HG03354 (cell line): Measurements from ENCODE around the gene IZUMO3.
"Not testable (repeated sequence)": the region's sequence is repeated elsewhere in the genome, so short reads cannot be mapped to it uniquely, and the experiment has no call there.

Source experiments
- ATAC-seq: cut with Tn5 transposase; IDR thresholded peaks from one replicate; pipeline ENCODE4 v1.9.1; 2021; ENCODE audit warnings: mild to moderate bottlenecking; ENCODE audit not compliant: unreplicated experiment, poor library complexity, severe bottlenecking

The IZUMO3 gene

GRCh38 chr9:24545847-24546522 lies at the start of gene IZUMO3:
IZUMO3 (minus strand) TSS chr9:24545897; CDS start chr9:24545649, 248 bp downstream.
- ATAC-seq, result no peak

GRCh38 chr9:24594234-24594850 lies 48.6 kb upstream of the IZUMO3 start:
- ATAC-seq, result no peak

- ATAC-seq, result no peak
Measured at GRCh38 chr9:24590432-24590831, 44.7 kb upstream of the IZUMO3 start.

- no peak for ATAC-seq
Measured at GRCh38 chr9:24587883-24588282, 42.2 kb upstream of the IZUMO3 start.

GRCh38 chr9:24582146-24583126 lies 36.7 kb upstream of the IZUMO3 start:
- no peak for ATAC-seq

GRCh38 chr9:24580005-24580404 lies 34.3 kb upstream of the IZUMO3 start:
- not testable (repeated sequence) for ATAC-seq

- ATAC-seq, result no peak
Measured at GRCh38 chr9:24572406-24572805, 26.7 kb upstream of the IZUMO3 start.

- no peak for ATAC-seq
Measured at GRCh38 chr9:24561957-24562356, 16.3 kb upstream of the IZUMO3 start.

GRCh38 chr9:24553183-24553552 lies 7.5 kb upstream of the IZUMO3 start:
- ATAC-seq, result no peak

- no peak for ATAC-seq
Measured at GRCh38 chr9:24552526-24553182, 7.0 kb upstream of the IZUMO3 start.

GRCh38 chr9:24545285-24545684 lies 412 bp downstream of the IZUMO3 start:
- no peak for ATAC-seq

- ATAC-seq, result no peak
Measured at GRCh38 chr9:24518545-24518944, 27.2 kb downstream of the IZUMO3 start.

- ATAC-seq, result no peak
Measured at GRCh38 chr9:24516463-24516862, 29.2 kb downstream of the IZUMO3 start.

- ATAC-seq, result no peak
Measured at GRCh38 chr9:24509850-24510249, 35.8 kb downstream of the IZUMO3 start.

- no peak for ATAC-seq
Measured at GRCh38 chr9:24504521-24504920, 41.2 kb downstream of the IZUMO3 start.

- ATAC-seq, result no peak
Measured at GRCh38 chr9:24502206-24502937, 43.3 kb downstream of the IZUMO3 start.

GRCh38 chr9:24500761-24501160 lies 44.9 kb downstream of the IZUMO3 start:
- no peak for ATAC-seq

- ATAC-seq, result no peak
Measured at GRCh38 chr9:24498632-24499031, 47.1 kb downstream of the IZUMO3 start.

GRCh38 chr9:24497671-24498070 lies 48.0 kb downstream of the IZUMO3 start:
- no peak for ATAC-seq
